ENCODE results near the gene ACTBL2.

ACTBL2 gene

DNA sequence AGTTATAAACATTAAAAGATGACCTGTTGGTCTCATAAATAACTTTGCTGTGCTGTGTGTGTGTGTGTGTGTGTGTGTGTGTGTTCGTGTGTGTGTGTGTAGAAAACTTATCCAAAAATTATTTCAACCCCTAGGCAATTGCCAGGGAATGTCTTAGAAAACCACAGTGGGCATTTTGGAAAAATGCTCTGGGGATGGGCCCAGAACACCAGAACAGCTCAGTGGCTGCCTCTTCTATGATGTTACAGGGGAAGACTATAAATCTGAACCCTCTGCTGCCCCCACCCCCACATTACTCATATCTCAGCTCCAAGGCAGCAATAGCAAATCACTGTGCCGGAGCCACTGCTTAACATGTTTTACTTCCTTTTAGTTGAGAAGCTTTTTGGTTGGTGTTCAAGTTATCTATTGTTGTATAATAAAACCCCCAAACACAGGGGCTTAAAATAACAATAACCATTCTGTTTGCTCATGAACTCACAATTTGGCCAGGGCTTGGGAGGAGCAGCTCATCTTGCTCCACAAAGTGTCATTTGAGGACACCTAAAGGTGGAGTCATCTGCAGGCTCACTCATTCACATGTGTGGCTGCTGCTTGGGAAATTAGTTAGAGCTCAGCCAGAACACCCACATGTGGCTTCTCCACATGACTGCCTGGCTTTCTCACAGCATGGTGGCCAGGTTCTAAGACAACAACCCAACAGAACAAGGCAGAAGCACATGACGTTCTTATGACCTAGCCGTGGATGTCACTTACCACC lies 40.4 kb downstream of the ACTBL2 start:
- H3K27me3 ChIP-seq (ENCODE audit: control insufficient read depth, insufficient read depth, low read length): no peaks in the 10 kb centered on the region
- no peaks in the 10 kb centered on the region for H3K9me3 ChIP-seq (ENCODE audit: control insufficient read depth, insufficient read depth, low read length)
- H3K4me1 ChIP-seq (ENCODE audit: control insufficient read depth, insufficient read depth, low read length): no peaks in the 10 kb centered on the region
- no peak overlapping the region for H3K9ac ChIP-seq (ENCODE audit: low read depth, low read length)
- H3K4me3 ChIP-seq (ENCODE audit: low read depth, low read length): no peak overlapping the region
- H3K36me3 ChIP-seq (ENCODE audit: control insufficient read depth, insufficient read depth, low read length): no peaks in the 10 kb centered on the region

DNA sequence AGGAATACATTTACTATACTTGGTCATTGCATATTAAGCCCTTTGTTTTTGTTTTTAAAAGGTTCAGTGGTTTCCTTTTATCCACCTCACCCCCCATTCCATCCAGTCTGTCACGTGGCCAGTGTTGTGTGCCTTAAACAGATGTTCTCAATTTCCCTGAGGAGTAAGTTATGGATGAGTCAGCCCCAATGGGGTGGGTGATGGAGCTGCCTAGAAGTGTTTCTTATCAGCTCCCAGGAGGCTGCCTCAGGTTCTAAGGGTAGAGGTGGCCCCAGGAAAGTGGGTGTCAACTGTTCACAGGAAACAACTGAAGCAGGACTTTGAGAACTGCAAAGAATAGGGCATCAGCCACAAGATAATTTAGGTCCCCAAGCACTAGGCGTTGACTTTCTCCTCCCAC lies 41.1 kb downstream of the ACTBL2 start:
- Histone ChIP-seq H3K27me3 (ENCODE audit: control insufficient read depth, insufficient read depth, low read length) (no peaks in the 10 kb centered on the region), H3K4me1 (ENCODE audit: control insufficient read depth, insufficient read depth, low read length) (no peaks in the 10 kb centered on the region), H3K9me3 (ENCODE audit: control insufficient read depth, insufficient read depth, low read length) (no peaks in the 10 kb centered on the region), H3K9ac (ENCODE audit: low read depth, low read length) (no peak overlapping the region), H3K36me3 (ENCODE audit: control insufficient read depth, insufficient read depth, low read length) (no peaks in the 10 kb centered on the region), H3K4me3 (ENCODE audit: low read depth, low read length) (no peak overlapping the region)

DNA sequence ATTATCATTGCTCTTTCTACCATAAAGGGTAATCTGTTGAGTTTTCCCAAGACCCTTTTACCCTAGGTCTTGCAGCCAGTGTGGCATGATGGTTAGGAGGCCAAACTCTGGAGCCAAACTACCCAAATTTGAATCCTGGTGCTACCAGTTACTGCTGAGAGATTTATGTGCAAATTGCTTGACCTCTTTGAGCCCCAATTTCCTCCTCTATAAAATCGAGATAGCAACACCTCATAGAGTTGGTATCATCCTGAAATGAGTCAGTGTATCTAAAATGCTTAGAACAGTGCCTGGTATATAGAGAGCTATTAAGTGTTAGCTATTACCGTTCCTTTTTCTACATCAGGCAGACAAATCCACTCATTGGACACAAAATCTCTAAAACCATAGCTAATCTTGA lies 43.0 kb downstream of the ACTBL2 start:
- Histone ChIP-seq H3K36me3 (ENCODE audit: control insufficient read depth, insufficient read depth, low read length) (no peaks in the 10 kb centered on the region), H3K27me3 (ENCODE audit: control insufficient read depth, insufficient read depth, low read length) (no peaks in the 10 kb centered on the region), H3K4me1 (ENCODE audit: control insufficient read depth, insufficient read depth, low read length) (no peaks in the 10 kb centered on the region), H3K4me3 (ENCODE audit: low read depth, low read length) (no peak overlapping the region), H3K9me3 (ENCODE audit: control insufficient read depth, insufficient read depth, low read length) (no peaks in the 10 kb centered on the region), H3K9ac (ENCODE audit: low read depth, low read length) (no peak overlapping the region)

DNA sequence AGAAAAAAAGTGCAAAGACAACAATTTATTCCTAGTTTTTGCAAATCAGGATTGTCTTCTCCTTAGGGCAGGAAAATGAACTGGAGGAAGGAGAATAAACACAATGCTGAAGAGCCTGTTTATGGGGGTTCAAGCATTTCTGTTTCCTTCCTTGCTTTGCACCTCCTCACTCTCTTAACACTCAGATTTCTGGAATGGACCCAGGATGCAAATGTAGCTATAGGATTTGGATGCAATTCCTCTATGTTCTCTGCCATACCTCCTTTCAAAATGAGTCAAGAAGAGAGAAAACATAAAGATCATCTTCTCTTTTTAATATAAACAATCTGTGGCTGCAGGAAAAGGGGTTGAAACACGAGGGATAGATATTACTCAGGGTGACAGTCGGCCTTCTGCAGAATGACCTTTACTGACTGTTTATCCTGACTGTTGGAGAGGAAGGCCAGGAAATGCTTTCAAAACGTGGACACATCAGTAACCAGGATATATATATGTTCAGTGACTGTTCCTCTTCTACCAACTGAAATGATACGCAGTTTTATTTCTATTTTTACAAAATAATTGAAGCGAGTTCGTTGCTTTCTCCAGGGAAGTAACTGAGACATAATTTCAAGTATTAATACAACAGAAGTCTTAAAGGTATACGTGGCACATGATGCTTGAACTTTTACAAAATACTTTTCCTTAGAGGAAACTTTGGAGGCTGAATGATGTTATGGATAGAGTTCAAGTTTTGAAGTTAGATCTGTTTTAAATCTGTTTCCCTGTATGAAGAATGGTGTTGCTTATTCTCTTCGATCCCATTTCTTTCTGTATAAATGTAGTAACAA lies 44.4 kb downstream of the ACTBL2 start:
- no peaks in the 10 kb centered on the region for H3K4me1 ChIP-seq (ENCODE audit: control insufficient read depth, insufficient read depth, low read length)

DNA sequence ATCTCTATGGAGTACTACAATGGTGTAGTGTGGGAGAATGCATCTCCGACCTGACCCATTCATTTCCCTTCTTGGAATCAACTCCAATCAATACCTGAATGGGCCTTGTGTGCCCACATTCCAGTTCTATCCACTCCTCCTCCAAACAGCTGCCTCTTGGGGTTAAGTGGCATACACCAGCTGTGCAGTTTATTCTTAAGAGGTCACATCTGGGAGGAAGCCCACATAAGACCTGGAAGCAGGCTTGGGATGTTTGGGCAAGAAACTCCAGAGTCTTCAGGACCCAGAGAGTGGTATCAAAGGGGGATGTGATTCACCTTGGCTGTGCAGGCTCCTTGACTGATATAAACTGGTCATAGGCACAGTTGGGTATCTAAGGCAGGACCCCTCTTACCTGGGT lies 46.0 kb downstream of the ACTBL2 start:
- no peak overlapping the region for H3K9ac ChIP-seq (ENCODE audit: low read depth, low read length)
- H3K4me3 ChIP-seq (ENCODE audit: low read depth, low read length): no peak overlapping the region
- H3K36me3 ChIP-seq (ENCODE audit: control insufficient read depth, insufficient read depth, low read length): no peaks in the 10 kb centered on the region
- no peaks in the 10 kb centered on the region for H3K27me3 ChIP-seq (ENCODE audit: control insufficient read depth, insufficient read depth, low read length)
- no peaks in the 10 kb centered on the region for H3K9me3 ChIP-seq (ENCODE audit: control insufficient read depth, insufficient read depth, low read length)
- no peaks in the 10 kb centered on the region for H3K4me1 ChIP-seq (ENCODE audit: control insufficient read depth, insufficient read depth, low read length)

More for the DNA sequence above, 44.4 kb downstream of the ACTBL2 start:
- H3K36me3 ChIP-seq (ENCODE audit: control insufficient read depth, insufficient read depth, low read length): no peaks in the 10 kb centered on the region
- H3K9ac ChIP-seq (ENCODE audit: low read depth, low read length): no peak overlapping the region
- H3K4me3 ChIP-seq (ENCODE audit: low read depth, low read length): no peak overlapping the region
- no peaks in the 10 kb centered on the region for H3K27me3 ChIP-seq (ENCODE audit: control insufficient read depth, insufficient read depth, low read length)
- no peaks in the 10 kb centered on the region for H3K9me3 ChIP-seq (ENCODE audit: control insufficient read depth, insufficient read depth, low read length)

DNA sequence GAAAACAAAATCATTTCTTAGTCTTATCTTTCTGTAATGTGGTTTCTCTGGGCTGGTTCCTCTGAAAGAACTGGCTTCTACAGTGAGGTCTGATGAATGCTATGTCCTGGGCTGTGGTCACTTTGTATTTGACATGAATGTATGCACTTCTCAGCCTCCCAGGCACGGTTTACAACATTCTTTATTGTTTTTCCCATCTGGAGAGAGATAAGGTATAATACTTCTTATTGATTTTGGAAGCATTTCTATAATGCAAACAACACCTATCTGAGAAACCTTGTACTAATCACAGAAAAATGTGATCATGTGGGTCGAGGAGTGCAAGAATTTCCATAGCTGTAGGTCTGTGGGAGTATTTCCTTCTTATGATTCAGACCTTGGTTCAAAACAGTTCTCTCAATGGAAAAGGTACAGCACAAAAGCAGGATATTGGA lies 46.9 kb downstream of the ACTBL2 start:
- Histone ChIP-seq H3K27me3 (ENCODE audit: control insufficient read depth, insufficient read depth, low read length) (no peaks in the 10 kb centered on the region), H3K36me3 (ENCODE audit: control insufficient read depth, insufficient read depth, low read length) (no peaks in the 10 kb centered on the region), H3K9ac (ENCODE audit: low read depth, low read length) (no peak overlapping the region), H3K4me3 (ENCODE audit: low read depth, low read length) (no peak overlapping the region), H3K9me3 (ENCODE audit: control insufficient read depth, insufficient read depth, low read length) (no peaks in the 10 kb centered on the region), H3K4me1 (ENCODE audit: control insufficient read depth, insufficient read depth, low read length) (no peaks in the 10 kb centered on the region)

DNA sequence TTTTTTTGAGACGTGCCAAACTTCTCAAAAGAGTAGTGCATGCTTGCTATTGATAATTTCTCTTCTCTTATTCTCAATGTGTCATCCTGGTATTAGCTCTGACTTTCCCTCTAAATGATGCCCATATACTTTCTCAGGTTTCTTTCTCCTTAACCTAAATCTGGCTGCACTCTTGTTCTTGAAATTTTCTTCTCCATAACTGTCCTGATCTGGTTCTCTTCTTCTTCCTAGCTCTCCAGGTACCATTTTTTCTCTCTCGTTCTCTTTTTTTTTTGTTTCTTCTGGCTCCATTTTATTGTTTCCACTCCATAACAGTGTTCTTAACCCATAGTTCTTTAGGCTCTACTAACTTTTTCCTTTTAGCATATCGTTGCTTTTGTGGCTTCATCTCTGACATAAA lies 47.9 kb downstream of the ACTBL2 start:
- no peaks in the 10 kb centered on the region for H3K4me1 ChIP-seq (ENCODE audit: control insufficient read depth, insufficient read depth, low read length)

DNA sequence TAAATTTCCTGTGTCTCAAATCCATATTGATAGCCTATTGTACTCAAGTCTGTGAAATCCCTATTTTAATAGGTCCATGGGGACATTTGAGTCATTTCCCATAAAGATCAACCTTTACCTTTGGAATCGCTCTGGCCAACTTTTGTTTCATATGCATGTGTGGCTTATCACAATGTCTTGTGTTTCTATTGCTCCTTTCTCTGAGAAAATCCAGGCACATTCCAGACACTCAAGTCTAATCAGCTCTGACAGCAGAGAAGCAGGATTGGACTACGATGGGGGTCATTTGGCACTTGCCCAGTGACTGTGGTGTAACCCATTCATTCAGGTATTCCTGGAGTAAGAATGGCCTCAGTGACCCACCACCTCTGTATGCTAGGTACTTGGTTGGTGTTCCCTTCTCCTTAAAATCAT lies 48.4 kb downstream of the ACTBL2 start:
- Histone ChIP-seq H3K9ac (ENCODE audit: low read depth, low read length) (no peak overlapping the region), H3K4me3 (ENCODE audit: low read depth, low read length) (no peak overlapping the region), H3K4me1 (ENCODE audit: control insufficient read depth, insufficient read depth, low read length) (no peaks in the 10 kb centered on the region), H3K36me3 (ENCODE audit: control insufficient read depth, insufficient read depth, low read length) (no peaks in the 10 kb centered on the region), H3K9me3 (ENCODE audit: control insufficient read depth, insufficient read depth, low read length) (no peaks in the 10 kb centered on the region), H3K27me3 (ENCODE audit: control insufficient read depth, insufficient read depth, low read length) (no peaks in the 10 kb centered on the region)

More for the DNA sequence above, 47.9 kb downstream of the ACTBL2 start:
- Histone ChIP-seq H3K9ac (ENCODE audit: low read depth, low read length) (no peak overlapping the region), H3K4me3 (ENCODE audit: low read depth, low read length) (no peak overlapping the region), H3K9me3 (ENCODE audit: control insufficient read depth, insufficient read depth, low read length) (no peaks in the 10 kb centered on the region), H3K36me3 (ENCODE audit: control insufficient read depth, insufficient read depth, low read length) (no peaks in the 10 kb centered on the region), H3K27me3 (ENCODE audit: control insufficient read depth, insufficient read depth, low read length) (no peaks in the 10 kb centered on the region)

DNA sequence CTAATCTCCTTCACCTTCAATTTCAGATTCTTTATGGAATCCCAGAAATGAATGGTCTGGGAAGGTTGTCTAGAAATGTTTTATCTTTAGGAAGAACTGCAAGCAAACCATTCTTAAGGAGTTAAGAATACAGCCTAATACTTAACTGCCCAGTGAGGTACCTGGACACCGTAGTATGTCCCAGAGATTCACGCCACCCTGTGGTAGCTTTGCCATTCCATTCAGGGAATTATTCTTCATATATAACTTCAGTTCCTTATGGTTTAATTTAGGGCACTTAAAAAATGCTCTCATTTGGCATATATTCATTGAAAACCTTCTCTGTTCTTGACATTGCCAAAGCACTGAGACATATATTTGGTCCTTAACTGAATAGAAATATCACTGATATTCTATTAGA lies 49.7 kb downstream of the ACTBL2 start:
- H3K27me3 ChIP-seq (ENCODE audit: control insufficient read depth, insufficient read depth, low read length): no peaks in the 10 kb centered on the region
- H3K4me1 ChIP-seq (ENCODE audit: control insufficient read depth, insufficient read depth, low read length): no peaks in the 10 kb centered on the region
- no peak overlapping the region for H3K4me3 ChIP-seq (ENCODE audit: low read depth, low read length)
- H3K9me3 ChIP-seq (ENCODE audit: control insufficient read depth, insufficient read depth, low read length): no peaks in the 10 kb centered on the region
- no peaks in the 10 kb centered on the region for H3K36me3 ChIP-seq (ENCODE audit: control insufficient read depth, insufficient read depth, low read length)
- H3K9ac ChIP-seq (ENCODE audit: low read depth, low read length): no peak overlapping the region

DNA sequence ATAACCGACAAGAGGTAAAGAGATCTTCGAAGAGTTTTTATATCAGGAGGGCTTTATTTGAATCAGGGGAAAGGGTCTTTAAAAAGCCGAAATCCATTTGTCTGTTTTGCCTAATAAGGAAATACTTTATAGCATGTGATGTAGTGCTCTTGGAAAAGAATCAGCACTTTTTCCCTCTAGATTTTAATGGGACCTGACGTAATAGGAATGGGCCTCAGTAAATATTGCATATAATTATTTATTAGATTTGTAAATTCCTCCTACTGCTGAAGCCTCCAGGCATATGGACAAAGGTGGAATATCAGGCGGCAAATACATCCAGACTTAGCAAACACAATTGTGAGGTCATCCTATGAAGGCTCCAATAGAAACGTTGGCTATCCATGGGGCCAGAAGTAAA lies 50.9 kb downstream of the ACTBL2 start:
- Histone ChIP-seq H3K4me1 (ENCODE audit: control insufficient read depth, insufficient read depth, low read length) (no peaks in the 10 kb centered on the region), H3K36me3 (ENCODE audit: control insufficient read depth, insufficient read depth, low read length) (no peaks in the 10 kb centered on the region), H3K4me3 (ENCODE audit: low read depth, low read length) (no peak overlapping the region), H3K9ac (ENCODE audit: low read depth, low read length) (no peak overlapping the region), H3K27me3 (ENCODE audit: control insufficient read depth, insufficient read depth, low read length) (no peaks in the 10 kb centered on the region), H3K9me3 (ENCODE audit: control insufficient read depth, insufficient read depth, low read length) (no peaks in the 10 kb centered on the region)

All from iPS-15b (cell line).